Epithelial cell of proximal tubule (primary cell): Measurements from ENCODE around the gene DPM1. TPM values are rescaled to one million over a fixed set of nuclear protein-coding genes. Genes with fewer than 3 reads are reported as not detected.

Experiments used
- DNase-seq: peaks from one replicate; pipeline ENCODE4 v3.0.0-alpha.2; 2011; ENCODE audit warnings: low read depth
- H3K4me3 ChIP-seq: 2 replicates; pipeline ENCODE4 v1.5.1; 2011; ENCODE audit warnings: low read depth, mild to moderate bottlenecking, low read length
- CTCF ChIP-seq: conservative IDR thresholded peaks from 2 replicates; pipeline ENCODE4 v1.5.1; 2012; ENCODE audit warnings: low read depth, mild to moderate bottlenecking, low read length
- total RNA-seq: library from RNA; depleted of rRNA; stranded (reverse); fragments of >200 nt; gene quantifications from 2 replicates; pipeline ENCODE4 v1.2.3, GENCODE V29; 2015

DPM1 gene
- total RNA-seq, 1 donor from 2014 or later, result 74.3 TPM

- no peak overlapping the region for H3K4me3 ChIP-seq
- TF ChIP-seq CTCF, result no peak
- DNase-seq, result no peak
These were observed 42.9 kb downstream of the DPM1 start for GRCh38 chr20:50915424-50915823.

GRCh38 chr20:50913690-50914375, 44.5 kb downstream of the DPM1 start:
- DNase-seq, result no peak
- no peak overlapping the region for H3K4me3 ChIP-seq
- no peak for TF ChIP-seq CTCF

- H3K4me3 ChIP-seq, result no peak overlapping the region
- TF ChIP-seq CTCF, result no peak
- no peak for DNase-seq
These were observed 46.6 kb downstream of the DPM1 start for GRCh38 chr20:50911716-50912115.

GRCh38 chr20:50911030-50911429, 47.3 kb downstream of the DPM1 start:
- TF ChIP-seq CTCF, result no peak
- no peak overlapping the region for H3K4me3 ChIP-seq
- no peak for DNase-seq

DNA sequence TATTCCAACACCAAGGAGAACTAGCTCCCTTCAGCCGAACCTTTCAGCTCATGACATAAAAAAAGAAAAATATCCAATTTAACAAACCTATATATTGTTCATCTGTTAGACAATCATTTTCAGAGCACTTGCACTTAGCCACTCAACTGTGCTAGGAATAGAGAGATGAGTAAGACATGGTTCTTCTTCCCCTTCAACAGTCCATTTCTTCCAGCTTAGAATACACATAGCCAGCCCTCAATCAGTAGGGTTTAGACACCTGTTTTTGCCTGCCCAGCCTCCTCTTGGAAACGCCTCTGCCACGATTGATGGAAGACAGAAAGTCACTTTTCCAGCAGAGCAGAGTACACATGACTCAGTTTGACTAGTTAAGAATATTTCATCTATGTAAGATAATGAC, 48.9 kb downstream of the DPM1 start:
- DNase-seq, result no peak
- no peak for TF ChIP-seq CTCF
- H3K4me3 ChIP-seq, result no peak overlapping the region

- no peak for TF ChIP-seq CTCF
- no peak overlapping the region for H3K4me3 ChIP-seq
- DNase-seq, result no peak
These were observed 54.2 kb downstream of the DPM1 start for GRCh38 chr20:50904067-50904570.
